Right atrium auricular region (tissue), 2 donors: ENCODE data around the gene MLPH. TPM values are rescaled to one million over a fixed set of nuclear protein-coding genes. Genes with fewer than 3 reads are reported as not detected.

Experiments
- DNase-seq: peaks from one replicate; pipeline ENCODE4 v3.0.0-alpha.2; 2019; ENCODE audit warnings: low spot score
- H3K27ac ChIP-seq, 2 donors: fragments of 200-600 bp; sonication (generic); 1 replicate in 1 of 2; 2 replicates in 1 of 2; pipeline ENCODE4 v1.5.1; 2016 to 2019
- H3K27me3 ChIP-seq, 2 donors: fragments of 200-600 bp; sonication (generic); one replicate each; pipeline versions ENCODE4 v1.5.1 to v1.6.0; 2017 to 2019
- H3K36me3 ChIP-seq: fragments of 200-600 bp; sonication (generic); one replicate; pipeline ENCODE4 v1.5.1; 2016
- H3K4me1 ChIP-seq, 2 donors: fragments of 200-600 bp; sonication (generic); one replicate each; pipeline versions ENCODE4 v1.5.1 to v1.6.0; 2017 to 2019
- H3K4me3 ChIP-seq, 2 donors: fragments of 200-600 bp; sonication (generic); 1 replicate in 1 of 2; 2 replicates in 1 of 2; pipeline ENCODE4 v1.5.1; 2017 to 2019; ENCODE audit warnings: mild to moderate bottlenecking in 1 of 2, moderate library complexity in 1 of 2
- H3K9me3 ChIP-seq, 2 donors: fragments of 200-600 bp; sonication (generic); one replicate each; pipeline ENCODE4 v1.5.1; 2019
- total RNA-seq, 2 donors: library from RNA; depleted of rRNA; stranded (reverse); fragments of >200 nt; gene quantifications; one replicate each; pipeline ENCODE4 v1.1.0, GENCODE V29; 2016
- TF ChIP-seq, protein P1 (sequence below), 2 donors: fragments of 200-600 bp; sonication (generic); IDR thresholded peaks; one replicate each; pipeline ENCODE4 v1.5.1; 2019; ENCODE audit warnings: antibody characterized with exemption in 2 of 2

MLPH gene
- total RNA-seq, 2 donors from 2014 or later = 27.1 to 108 TPM

DNA sequence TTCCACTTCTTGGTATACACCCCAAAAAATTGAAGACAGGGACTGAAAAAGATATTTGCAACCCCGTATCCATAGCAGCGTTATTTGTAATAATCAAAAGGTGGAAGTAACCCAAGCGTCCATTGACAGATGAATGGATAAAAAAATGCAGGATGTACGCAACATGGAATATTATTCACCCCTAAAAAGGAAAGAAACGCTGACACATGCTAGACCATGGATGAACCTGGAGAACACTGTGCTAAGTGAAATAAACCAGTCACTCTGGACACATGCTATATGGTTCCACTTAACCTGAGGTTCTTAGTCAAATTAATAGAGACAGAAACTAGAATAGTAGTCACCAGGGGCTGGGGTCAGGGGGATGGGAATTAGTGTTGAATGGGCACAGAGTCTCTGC lies 40.7 kb downstream of the MLPH start:
- H3K36me3 ChIP-seq = peaks cover 6% of the 10 kb centered on the region
- H3K4me3 ChIP-seq = no peak overlapping the region
- no peaks in the 10 kb centered on the region for H3K27me3 ChIP-seq
- TF ChIP-seq, protein P1, sequence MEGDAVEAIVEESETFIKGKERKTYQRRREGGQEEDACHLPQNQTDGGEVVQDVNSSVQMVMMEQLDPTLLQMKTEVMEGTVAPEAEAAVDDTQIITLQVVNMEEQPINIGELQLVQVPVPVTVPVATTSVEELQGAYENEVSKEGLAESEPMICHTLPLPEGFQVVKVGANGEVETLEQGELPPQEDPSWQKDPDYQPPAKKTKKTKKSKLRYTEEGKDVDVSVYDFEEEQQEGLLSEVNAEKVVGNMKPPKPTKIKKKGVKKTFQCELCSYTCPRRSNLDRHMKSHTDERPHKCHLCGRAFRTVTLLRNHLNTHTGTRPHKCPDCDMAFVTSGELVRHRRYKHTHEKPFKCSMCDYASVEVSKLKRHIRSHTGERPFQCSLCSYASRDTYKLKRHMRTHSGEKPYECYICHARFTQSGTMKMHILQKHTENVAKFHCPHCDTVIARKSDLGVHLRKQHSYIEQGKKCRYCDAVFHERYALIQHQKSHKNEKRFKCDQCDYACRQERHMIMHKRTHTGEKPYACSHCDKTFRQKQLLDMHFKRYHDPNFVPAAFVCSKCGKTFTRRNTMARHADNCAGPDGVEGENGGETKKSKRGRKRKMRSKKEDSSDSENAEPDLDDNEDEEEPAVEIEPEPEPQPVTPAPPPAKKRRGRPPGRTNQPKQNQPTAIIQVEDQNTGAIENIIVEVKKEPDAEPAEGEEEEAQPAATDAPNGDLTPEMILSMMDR (IDR thresholded peaks at IDR 0.05) = no peak
- H3K9me3 ChIP-seq = no peaks in the 10 kb centered on the region
- DNase-seq = no peak
- H3K4me1 ChIP-seq = no peaks in the 10 kb centered on the region
- no peak overlapping the region for H3K27ac ChIP-seq

DNA sequence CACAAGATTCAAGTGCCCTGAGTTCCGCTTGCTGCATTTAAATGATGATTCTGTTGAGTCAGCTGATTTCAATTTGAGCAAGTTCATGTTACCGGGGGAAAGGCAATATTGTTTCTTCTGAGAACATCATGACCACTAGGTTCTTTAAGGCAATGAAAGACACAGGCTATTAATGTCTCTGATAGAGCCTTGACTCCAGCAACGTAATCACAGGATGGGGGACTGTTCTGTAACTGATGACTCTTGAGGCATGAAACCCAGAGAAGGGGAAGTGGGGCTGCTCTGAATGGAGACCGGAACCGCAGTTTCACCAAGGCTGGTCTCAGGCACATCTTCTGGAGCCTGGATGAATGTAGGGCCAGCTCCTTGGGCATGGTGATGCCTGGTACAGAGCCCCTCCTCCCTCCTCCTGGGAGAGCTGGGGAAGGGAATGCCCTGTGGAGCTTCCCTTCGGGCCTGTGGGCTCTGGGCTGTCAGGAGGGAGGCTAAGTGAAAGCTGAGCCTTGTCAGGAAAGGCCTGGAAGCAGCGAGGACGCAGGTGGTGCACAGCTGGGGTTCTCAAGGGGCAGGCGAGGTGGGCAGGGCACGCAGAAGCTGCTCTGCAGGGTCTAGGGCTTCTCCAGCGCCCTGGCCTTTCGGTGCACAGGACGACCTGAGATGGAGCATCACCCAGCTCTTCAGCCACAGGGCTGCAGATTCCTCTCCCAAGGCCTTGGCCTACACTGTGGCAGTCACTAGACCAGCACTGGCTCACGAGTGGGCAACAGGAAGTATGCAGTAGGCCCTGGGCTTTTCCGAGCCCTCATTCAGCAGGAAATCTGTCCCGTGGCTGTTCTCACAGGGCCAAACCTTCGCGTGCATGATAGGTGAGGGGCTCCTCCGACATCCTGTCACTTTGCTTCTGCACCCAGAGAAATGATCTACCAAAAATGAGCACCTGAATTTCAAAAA lies 42.7 kb downstream of the MLPH start:
- Histone ChIP-seq H3K27ac (no peak overlapping the region), H3K4me1 (no peaks in the 10 kb centered on the region), H3K9me3 (no peaks in the 10 kb centered on the region), H3K4me3 (no peak overlapping the region), H3K27me3 (no peaks in the 10 kb centered on the region), H3K36me3 (peaks cover 6% of the 10 kb centered on the region)
- TF ChIP-seq, protein P1 (IDR thresholded peaks at IDR 0.05) = no peak
- DNase-seq = no peak

DNA sequence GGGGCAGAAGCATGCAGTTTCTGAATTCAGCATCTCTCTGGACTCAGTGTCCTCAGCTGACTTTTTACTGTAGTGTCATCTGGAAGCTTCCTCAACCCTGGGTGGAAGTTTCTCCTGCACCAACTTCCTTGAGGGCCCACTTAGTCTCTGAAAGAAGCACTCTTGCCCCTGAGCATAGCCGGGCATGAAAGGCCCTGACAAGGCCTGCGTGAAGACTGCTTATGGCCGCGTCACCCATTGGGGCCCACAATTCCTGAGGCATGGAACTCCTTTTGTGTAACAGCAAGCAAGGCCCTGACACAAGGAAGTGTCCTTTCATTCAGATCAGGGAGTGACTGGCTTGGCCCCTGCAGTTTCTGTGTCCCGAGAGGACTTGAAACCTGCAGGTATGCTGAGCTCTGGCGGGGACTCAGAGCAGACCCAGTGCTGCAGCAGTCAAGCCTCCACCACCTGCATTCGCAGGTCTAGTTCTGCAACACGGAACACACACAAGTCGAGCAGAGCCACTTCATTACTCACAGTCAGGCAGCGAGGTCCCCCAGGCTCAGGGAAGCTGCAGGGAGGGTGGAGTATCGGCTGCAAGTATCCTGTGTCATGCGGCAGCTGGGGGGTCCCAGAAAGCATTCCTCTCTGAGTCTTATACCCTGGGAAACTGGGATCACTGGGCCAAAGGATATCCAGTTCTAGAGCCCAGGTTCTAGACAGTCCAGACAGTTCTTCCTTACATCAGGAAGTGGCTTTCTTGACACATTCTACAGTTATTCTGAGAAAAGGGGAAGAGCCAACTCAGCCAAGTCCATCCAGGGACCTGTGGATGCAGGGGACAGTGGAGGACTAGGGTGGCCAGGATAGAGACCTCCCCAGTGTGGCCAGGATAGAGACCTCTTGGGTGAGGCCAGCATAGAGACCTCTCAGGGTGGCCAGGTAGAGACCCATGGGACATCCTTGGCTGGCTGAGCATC lies 43.7 kb downstream of the MLPH start:
- no peaks in the 10 kb centered on the region for H3K9me3 ChIP-seq
- DNase-seq = no peak
- H3K27ac ChIP-seq = no peak overlapping the region
- TF ChIP-seq, protein P1 (IDR thresholded peaks at IDR 0.05) = no peak
- no peaks in the 10 kb centered on the region for H3K4me1 ChIP-seq
- peaks cover 4% of the 10 kb centered on the region for H3K36me3 ChIP-seq
- H3K4me3 ChIP-seq = no peak overlapping the region
- H3K27me3 ChIP-seq = no peaks in the 10 kb centered on the region

DNA sequence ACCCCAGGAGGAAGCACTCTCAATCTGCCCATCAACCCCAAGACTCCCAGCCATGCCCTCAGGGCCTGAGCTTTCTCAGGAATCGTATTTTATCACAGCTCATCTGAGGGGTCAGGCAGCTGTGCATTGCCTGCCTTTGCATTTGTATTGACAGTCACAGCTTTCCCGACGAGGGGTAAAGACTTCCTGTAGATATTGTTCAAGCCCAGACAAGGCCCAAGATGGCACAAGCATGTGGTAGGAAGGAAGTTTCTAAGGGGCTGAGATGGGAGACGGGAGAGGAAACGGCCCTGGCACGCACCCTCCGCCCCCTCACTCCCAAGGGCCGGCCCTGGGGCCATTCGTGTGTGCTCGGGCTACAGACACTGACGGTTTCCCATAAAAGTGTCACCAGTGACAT lies 45.1 kb downstream of the MLPH start:
- Histone ChIP-seq H3K27me3 (no peaks in the 10 kb centered on the region), H3K9me3 (no peaks in the 10 kb centered on the region), H3K27ac (no peak overlapping the region), H3K36me3 (no peaks in the 10 kb centered on the region), H3K4me3 (no peak overlapping the region), H3K4me1 (no peaks in the 10 kb centered on the region)
- TF ChIP-seq, protein P1 (IDR thresholded peaks at IDR 0.05) = no peak
- DNase-seq = no peak

DNA sequence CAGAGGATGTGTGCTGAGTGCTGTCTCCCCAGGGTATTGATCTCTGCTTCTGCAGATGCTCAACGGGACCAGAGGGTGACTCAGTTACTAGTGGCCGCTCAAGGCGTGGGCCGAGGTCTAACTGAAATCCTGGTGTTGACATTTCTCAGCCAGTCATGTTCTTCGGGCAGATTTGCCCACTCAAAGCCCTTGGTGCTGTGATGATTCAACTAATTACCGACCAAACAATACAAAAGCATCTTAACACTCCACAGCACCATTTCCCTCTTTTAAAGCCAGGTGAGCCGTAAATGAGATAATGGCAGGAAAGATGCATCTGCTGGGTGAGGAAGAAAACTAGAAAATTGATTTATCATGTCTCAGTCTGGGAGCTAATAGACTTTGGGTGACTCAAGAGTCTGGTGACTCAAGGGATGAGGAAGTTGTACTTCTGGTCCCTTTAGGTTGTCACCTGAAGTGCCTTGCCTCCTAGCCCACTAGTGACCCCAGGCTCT lies 46.7 kb downstream of the MLPH start:
- no peaks in the 10 kb centered on the region for H3K9me3 ChIP-seq
- no peak for DNase-seq

More for the DNA sequence above, 46.7 kb downstream of the MLPH start:
- TF ChIP-seq, protein P1 (IDR thresholded peaks at IDR 0.05) = no peak
- no peaks in the 10 kb centered on the region for H3K4me1 ChIP-seq
- H3K27me3 ChIP-seq = no peaks in the 10 kb centered on the region
- H3K27ac ChIP-seq = no peak overlapping the region
- H3K4me3 ChIP-seq = no peak overlapping the region
- no peaks in the 10 kb centered on the region for H3K36me3 ChIP-seq
